ENCODE data around the gene GABBR1.
A peak's percentile ranks its signal among the peaks of the same experiment; 100 is the strongest.

GABBR1 gene

DNA sequence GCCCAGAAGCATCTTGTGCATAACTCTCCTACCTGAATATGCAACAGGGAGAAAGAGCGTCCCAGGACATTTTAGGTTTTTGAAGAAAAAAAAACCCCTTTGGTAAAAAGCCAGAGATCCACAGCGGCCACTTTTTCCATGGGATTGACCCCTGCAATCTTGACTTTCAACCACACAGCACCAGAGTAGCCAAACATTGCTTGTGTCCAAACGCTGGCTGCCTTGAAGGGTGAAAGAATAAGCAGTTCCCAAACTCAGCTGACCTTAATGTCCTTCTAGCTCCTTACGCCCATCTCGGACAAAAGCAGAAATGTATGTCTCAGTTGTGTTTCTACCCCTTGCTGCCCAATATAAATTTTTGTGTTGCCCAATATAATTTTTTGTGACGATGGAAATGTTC, 22.7 kb upstream of the GABBR1 start:
- no peak for DNase-seq (ENCODE audit: extremely low spot score, insufficient read length, low read depth)
- no peak for FAIRE-seq

DNA sequence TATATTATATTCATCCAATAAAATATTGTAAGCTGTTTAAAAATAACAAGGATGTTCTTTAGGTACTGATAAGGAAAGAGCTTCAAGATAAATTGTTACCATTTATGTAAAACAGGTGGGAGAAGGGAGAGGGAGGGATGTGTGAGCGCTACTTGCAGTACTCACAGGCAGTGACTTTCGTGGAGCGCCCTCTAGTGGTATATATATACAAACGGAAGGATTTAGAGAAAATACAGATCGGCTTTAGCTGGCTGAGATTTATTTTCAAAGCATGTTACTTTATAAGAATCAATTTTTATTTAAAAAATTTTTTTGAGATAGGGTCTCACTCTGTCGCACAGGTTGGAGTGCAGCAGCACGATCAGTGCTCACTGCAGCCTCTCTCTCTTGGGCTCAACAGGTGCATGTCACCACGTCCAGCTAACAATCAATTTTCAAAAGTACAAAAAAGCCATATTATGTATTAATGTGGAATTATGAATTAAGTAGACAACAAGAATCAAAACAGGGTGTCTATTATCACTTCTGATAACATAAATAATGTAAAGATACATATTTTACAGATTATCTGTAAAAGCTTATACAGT, 20.6 kb upstream of the GABBR1 start:
- peak; percentile 58 for FAIRE-seq
- DNase-seq (ENCODE audit: extremely low spot score, insufficient read length, low read depth) = no peak

DNA sequence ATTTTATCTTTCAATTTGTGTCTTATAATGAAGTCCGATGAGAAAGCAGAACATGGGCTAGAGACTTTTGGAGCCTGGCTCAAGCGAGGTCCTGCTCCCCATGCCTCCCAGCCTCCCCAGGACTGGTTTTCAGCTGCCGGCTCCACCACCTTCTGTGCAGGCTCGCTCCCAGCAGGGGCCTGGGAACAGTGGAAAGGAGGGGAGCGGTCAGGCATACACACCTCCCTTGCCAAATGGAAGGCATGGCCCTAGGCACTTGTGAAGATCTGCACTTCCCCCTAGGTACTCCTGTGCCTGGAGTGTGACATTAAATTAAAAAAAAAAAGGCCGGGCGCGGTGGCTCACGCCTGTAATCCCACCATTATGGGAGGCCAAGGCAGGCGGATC, 19.2 kb upstream of the GABBR1 start:
- DNase-seq (ENCODE audit: extremely low spot score, insufficient read length, low read depth) (no peak), FAIRE-seq (no peak)

DNA sequence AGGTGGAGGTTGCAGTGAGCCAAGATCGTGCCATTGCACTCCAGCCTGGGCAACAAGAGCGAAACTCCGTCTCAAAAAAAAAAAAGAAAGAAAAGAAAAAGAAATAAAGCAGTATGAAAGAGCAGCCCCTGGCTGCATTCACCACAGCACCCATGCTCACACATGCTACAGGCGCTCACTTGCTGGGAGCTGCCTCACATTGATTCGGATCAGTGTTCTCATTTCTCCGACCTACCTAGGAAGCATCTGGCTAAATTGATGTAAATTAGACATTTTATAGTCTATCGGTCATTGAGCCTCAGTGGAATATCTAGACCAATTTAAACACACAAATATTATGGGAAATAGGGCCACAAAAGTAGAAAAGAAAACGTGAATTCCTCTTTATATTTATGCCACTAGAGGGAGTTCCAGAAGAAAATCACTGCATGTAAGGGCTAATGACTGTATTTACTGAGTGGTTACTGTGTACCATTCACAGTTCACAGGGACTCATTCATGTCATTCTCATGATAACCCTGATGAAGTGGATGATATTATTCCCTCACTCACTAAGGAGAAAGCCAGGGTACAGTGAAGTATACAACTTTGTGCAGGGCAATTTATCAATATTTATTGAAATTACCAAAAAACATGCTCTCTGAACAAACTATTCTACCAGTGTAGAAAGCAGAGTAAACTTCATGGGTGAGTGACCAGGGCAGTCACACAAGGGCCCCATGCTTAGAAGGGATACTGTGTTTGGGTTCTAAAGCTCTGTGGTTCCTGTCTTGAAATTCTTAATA, 18.6 kb upstream of the GABBR1 start:
- FAIRE-seq (peak; percentile 80), DNase-seq (ENCODE audit: extremely low spot score, insufficient read length, low read depth) (no peak)

DNA sequence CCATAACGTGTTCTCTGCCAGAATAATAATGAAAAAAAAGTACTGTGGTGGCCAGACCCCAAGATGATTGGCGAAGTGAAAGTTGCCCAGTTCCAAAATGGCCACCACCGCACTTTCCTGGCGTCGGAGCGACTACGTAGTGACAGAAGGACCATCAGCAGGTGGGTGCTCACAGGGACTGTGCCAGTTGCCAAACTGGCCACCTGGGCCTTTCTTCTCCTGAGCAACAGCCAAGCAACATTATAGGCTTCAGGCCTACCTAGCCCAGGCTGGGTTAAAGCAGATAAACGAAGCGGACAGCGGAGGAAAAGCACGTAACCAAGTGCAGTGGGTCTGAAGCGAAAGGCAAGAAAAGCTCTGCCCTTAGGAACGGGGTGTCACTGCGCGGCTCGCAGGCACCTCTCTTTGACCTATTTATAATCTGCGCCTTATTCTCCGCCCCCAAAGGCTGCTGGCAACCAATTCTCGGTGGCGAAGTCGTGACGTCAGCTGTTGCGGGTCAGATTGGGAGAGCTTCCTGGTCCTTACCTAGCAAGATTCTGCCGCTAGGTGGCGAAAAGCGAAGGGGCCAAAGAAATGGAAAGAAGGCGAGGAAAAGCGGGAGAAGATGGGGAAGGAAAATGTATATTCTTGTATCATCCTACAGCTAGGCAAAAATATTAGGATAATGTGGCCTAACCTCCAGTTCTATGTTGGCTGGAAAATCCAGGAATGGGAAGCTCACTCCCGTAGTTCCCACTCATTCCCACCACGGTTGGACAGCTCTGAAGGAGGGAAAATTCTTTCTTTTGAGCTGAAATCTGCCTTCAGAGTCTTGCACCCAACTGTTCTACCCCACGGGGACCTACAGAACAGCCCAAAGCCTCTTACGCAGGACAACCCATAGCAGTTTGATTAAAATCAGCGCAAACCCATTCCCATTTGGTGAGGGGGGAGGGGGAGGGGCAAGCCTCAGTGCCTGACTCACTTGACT, 17.0 kb upstream of the GABBR1 start:
- peak; percentile 92 for DNase-seq (ENCODE audit: extremely low spot score, insufficient read length, low read depth)
- FAIRE-seq = peak; percentile 98

DNA sequence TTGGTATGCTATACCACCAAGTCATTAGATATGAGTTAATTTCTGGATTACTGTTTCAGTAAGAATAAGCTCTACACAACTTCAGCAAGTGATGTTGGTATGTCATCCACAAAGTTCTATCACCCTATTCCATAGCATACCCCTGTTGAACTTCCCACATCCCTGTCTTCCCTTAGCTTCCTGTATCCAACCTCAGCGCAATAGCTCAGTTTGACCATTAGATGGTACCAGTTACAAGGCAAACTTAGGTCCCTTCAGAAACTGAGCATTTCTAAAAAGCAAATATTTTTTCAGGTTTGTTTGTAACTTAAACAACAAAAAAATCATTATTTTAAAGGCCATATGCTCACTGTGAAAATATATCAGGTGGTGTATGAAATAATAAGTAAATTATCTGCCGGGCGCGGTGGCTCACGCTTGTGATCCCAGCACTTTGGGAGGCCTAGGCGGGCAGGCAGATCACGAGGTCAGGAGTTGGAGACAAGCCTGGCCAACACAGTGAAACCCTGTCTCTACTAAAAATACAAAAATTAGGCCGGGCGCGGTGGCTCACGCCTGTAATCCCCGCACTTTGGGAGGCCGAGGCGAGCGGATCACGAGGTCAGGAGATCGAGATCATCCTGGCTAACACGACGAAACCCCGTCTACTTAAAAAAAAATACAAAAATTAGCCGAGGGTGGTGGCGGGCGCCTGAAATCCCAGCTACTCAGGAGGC, 15.1 kb upstream of the GABBR1 start:
- FAIRE-seq (no peak), DNase-seq (ENCODE audit: extremely low spot score, insufficient read length, low read depth) (no peak)

DNA sequence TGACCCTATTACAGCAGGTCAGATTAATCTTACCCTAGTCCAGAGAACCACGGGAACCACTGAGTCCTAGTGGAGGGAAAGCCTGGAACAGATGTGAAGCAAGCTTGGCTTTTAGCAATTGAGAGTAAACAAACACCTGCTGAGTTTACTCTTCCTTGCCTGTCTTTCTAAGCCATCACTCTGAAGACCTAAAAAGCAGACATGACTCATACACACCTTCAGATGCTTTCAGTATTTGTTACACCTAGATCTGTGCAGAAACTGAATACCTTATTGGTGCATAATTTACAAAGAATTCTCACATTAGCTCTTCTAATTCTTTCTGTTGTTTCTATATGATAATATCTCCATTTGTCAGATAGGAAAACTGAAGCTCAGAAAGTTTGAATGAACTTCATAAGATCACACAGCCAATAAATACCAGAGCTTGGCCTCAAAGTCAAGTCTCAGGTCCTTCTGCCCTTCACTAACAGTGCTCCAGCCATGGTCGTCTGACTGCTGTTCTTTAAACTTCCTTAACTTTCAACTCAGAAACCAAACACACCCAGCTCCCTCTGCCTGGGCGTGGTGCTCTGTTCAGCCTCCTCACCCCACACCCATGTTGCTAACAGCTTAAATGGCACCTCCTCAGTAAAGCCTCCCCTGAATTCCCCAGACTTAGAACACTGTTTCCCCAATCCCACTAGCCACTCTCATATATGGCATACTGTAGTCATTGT, 8.6 kb upstream of the GABBR1 start:
- no peak for DNase-seq (ENCODE audit: extremely low spot score, insufficient read length, low read depth)
- FAIRE-seq = no peak

DNA sequence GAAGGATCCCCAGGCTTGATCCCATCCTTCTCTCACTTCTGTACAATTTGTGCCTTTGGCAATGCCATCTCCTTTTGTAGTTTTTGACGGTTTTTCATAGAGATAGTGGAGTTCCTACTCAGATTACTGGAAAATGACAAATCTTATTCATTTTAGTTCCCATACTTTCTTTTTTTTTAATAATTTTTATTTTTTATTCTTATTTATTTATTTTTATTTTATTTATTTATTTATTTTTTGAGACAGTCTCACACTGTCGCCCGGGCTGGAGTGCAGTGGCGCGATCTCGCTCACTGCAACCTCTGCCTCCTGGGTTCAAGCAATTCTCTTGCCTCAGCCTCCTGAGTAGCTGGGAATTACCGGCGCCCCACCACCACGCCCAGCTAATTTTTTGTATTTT, 4.3 kb upstream of the GABBR1 start:
- FAIRE-seq (no peak), DNase-seq (ENCODE audit: extremely low spot score, insufficient read length, low read depth) (no peak)

DNA sequence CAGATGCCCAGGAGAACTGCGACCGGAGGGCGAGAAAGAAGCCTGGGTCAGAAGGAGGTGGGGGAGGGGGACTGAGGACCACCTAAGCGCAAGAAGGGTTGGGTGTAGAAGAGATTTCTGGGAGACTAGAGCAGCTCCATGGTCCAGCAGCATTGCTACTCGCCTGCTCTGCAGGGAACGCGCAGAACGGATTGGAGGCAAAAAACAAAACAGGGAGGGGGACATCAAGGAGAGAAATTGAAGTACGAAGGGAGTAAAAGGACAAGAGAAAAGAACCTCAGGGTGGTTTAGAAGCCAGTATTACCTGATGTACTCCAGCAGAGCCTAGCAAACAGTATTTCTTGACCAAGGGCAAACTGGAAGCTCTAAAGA, 537 bp upstream of the GABBR1 start:
- DNase-seq (ENCODE audit: extremely low spot score, insufficient read length, low read depth) = no peak
- no peak for FAIRE-seq

DNA sequence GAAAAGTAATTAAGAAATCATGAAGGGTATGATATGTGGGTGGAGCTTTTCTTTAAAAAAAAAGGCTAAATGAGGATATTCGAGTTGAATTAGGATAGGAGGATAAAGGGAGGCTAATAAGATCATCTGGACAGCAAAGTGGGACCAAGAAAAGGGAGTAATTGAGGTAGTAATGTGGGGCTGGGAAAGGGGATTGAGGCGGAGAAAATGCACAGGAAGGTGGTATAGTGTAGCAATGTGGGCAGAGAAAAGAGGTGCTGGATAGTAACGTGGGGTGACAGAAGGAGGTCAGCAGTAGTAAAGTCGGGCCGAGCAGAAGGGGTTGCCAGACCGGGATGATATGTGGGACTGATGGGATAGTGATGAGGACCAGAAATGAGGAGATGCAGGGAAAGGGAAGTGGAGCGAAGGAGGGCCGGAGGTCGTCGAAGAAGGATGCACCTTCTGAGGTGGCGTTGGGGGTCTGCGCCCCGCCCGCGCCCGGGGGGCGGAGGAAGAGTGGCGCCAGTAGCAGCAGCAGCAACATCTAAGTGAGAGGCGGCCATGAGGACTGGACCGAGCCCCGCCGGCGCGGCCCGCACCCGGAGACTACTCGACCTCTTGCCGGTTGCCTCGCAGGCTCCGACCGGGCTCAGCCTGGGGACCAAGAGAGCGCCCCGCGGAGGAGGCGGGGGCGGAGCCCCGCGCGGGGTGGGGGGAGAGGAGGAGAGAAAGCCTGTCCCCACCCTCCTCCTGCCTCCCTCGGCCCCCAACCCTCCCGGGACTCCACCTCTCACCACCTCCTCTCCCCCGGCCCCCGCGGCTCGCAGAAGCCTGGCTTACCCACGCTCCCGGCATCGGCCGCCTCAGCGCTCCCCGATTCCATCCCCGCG, 887 bp downstream of the GABBR1 start:
- FAIRE-seq = no peak
- DNase-seq (ENCODE audit: extremely low spot score, insufficient read length, low read depth) = no peak

DNA sequence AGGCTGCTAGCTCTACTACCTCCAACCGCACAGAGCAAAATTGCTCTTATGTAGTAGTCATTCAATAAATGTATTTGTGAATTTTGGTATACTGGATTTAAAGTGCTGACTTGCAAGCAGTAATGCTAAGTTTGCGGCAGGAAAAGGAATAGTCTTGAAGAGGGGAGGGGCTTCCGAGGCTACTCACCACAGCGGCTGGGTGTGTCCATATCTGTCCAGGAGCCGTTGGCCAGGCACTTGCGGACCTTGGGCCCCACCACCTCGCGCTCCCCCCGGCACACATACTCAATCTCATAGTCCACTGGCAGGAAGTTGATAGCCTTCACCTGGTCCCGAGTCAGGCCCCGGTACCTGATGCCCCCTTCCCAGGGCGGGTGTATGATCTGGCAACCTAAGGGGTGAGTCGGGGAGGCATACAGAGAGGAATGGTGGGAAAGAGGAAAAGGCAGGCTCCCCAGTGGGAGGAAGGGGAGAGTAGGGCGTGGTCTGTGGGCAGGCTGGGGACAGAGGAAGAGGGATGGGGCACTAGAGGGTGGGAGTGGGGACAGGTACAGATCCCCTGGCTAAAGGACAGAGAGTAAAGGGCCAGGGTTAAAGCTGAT, 1.7 kb downstream of the GABBR1 start:
- no peak for FAIRE-seq

DNA sequence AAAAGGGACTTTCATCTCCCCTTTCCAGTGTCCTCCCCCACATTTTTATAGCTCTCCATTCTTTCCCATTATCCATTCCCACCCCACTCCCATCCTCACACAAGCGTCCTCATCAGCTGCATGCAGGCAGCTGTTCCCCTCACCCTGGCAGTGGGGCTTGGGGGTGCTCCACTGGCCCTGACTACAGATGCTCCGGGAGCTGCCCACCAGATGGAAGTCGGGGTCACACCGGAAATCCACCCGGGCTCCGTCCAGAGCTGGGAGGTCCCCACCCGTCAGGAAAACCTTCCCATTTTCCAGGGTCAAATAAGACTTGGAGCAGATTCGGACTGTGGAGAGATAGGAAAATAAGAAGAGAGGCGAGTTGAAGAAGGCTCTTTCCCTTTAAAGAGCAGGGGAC, 2.7 kb downstream of the GABBR1 start:
- FAIRE-seq (no peak), DNase-seq (ENCODE audit: extremely low spot score, insufficient read length, low read depth) (no peak)

More for the DNA sequence above, 1.7 kb downstream of the GABBR1 start:
- DNase-seq (ENCODE audit: extremely low spot score, insufficient read length, low read depth) = no peak

DNA sequence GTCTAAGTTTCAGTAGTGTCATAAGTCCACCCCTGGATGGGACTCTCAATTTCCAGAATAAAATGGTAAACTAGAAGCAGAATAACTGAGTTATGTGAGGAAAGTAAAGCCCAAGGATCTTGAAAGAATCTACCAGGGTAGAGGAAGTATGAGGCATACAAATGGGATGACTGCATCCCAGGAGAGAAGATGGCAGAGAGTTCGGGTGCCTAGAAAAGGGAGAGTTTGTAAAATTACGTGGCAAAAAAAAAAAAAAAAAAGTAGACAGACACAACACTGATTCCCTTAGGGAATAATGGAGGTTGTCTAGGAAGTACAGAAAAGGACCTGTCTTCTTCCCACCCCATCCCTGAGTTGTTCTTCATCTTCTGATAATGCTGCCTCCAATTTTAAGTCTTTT, 3.4 kb downstream of the GABBR1 start:
- DNase-seq (ENCODE audit: extremely low spot score, insufficient read length, low read depth) (no peak), FAIRE-seq (no peak)

DNA sequence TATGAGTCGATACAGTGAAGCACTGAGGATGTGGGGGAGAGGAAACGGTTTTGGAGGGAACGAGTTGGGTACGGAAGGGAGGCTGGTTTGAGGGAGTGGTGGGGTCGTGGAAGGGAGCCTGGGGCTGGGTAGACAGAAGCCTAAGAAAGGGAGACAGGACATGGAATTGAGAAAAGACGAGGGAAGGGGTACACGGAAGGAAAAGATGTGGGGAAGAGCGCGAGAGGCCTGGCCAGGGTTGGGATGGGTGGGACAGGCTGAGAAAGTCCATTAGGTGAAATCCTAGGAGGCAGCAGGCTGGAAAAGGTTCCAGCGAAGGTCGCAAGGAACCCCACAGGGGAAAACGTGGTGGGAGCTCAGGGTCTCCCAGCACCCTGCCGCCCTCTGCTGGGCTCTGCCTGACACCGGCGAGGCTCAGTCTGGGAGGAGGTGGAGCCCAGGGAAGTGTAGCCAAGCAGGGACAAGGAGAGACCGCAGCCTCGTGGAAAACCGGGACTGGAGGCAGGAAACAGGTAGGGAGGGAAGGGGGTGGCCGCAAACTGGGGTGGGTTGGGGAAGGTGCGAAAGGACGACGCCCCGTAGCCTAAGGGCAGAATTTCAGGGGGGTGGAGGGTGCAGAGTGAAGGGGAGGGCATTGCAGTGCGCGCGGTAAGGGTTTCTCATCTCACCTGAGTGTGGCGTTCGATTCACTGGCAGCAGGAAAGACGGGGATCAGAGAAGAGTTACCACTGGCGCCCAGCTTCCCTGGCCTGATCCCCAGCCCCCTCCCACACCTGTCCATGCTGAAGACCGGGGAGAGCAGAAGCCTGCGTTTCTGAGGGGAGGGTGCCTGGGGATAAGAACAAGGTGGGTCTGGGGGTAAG, 4.3 kb downstream of the GABBR1 start:
- FAIRE-seq (peak; percentile 73), DNase-seq (ENCODE audit: extremely low spot score, insufficient read length, low read depth) (no peak)

DNA sequence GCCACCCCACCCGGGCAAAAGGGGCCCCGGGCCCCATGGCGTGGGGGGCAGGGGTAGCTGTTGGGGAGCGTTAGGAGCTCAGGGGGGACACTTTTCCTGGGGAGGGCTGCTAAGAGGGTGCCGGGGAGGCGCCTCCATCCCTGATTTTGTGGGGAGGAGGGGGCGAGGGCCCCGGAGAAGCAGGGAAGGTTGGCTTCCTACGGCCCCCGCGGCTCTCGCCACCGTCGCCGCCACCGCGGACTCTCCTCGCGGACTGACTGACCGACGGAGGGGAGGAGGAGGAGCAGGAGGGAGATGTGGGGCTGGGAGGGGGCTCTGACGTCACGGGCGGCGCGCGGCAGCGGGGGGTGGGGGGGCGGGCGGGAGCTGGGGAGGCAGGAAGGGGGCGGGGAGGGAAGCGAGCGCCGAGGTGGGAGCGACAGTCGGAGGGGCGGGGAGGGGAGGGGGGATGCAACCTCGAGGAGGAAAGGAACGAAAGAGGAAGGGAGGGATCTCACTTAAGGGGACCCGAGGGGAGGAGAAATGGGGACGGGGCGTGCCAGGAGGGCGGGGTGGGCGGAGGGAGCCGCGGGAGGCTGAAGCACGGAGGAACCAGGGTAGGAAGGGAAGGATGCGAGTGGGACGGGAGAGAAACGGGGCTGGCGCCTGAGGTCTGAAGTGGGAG, 5.1 kb downstream of the GABBR1 start:
- DNase-seq (ENCODE audit: extremely low spot score, insufficient read length, low read depth) = no peak

DNA sequence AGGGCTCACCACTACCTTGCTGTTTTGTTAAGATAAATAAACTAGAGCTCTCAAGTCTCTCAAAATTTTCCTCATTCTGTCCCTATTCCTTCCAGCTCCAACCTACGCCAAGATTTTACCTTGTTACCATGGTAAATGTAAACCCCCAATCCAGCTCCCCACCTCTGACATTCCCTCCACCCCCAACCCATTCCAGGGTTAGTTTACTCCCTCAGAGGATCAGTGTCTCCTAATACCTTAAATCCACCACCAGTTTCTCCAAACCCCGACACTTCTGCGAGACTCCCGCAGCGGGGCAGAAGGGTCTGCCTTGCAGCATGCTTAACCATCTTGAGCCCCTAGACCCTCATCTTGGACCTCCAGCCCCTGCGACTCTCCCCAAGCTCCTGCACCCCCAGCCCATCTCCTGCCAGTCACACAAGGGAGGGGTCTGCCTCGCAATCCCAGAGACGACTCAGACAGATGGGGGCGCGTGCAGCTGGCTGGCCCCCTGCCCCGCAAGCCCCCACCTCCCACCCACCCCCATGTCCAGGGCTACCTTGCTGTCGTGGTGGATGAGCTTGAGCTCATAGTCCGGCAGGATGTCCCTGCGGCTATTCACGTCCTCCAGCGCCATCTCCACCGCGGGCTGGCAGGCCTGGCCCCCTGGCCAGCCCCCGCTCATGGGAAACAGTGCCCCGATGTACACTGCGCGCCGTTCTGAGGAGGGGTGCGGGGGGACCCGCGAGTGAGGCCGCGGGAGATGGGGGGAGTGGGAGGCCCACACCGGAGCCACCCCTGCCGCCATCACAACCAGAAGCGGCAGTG, 5.8 kb downstream of the GABBR1 start:
- no peak for FAIRE-seq
- no peak for DNase-seq (ENCODE audit: extremely low spot score, insufficient read length, low read depth)

More for the DNA sequence above, 5.1 kb downstream of the GABBR1 start:
- no peak for FAIRE-seq
